ENCODE data around the gene STON2.

The STON2 gene

GRCh38 chr14:81437244-81437643, 37.1 kb upstream of the STON2 start:
- DNase-seq (ENCODE audit: low read depth, low spot score), result no peak
- Histone ChIP-seq H3K4me3 (ENCODE audit: insufficient read length, low read depth) (no peak overlapping the region), H3K36me3 (ENCODE audit: insufficient read depth, insufficient read length, low read length) (no peaks in the 10 kb centered on the region), H3K27me3 (ENCODE audit: insufficient read depth, insufficient read length) (peaks cover 34% of the 10 kb centered on the region), H3K9ac (ENCODE audit: insufficient read length, low read depth) (no peak overlapping the region), H3K4me1 (ENCODE audit: insufficient read depth, insufficient read length) (no peaks in the 10 kb centered on the region), H3K9me3 (ENCODE audit: insufficient read depth, low read length) (no peaks in the 10 kb centered on the region)
- TF ChIP-seq YY1 (IDR thresholded peaks at IDR 0.05; ENCODE audit: insufficient read depth, insufficient read length), result no peak
- no peak for TF ChIP-seq SUZ12 (IDR thresholded peaks at IDR 0.05; ENCODE audit: extremely low read depth, insufficient read depth, insufficient read length)
- no peak for TF ChIP-seq ZNF274 (IDR thresholded peaks at IDR 0.05; ENCODE audit: low read depth, low read length)

- Histone ChIP-seq H3K9me3 (ENCODE audit: insufficient read depth, low read length) (no peaks in the 10 kb centered on the region), H3K4me1 (ENCODE audit: insufficient read depth, insufficient read length) (peaks cover 2% of the 10 kb centered on the region), H3K36me3 (ENCODE audit: insufficient read depth, insufficient read length, low read length) (no peaks in the 10 kb centered on the region), H3K9ac (ENCODE audit: insufficient read length, low read depth) (peak overlapping the region; percentile 85), H3K4me3 (ENCODE audit: insufficient read length, low read depth) (peak overlapping the region; percentile 69), H3K27me3 (ENCODE audit: insufficient read depth, insufficient read length) (peaks cover 34% of the 10 kb centered on the region)
- peak; percentile 64 for DNase-seq (ENCODE audit: low read depth, low spot score)
- TF ChIP-seq ZNF274 (IDR thresholded peaks at IDR 0.05; ENCODE audit: low read depth, low read length), result no peak
- TF ChIP-seq YY1 (IDR thresholded peaks at IDR 0.05; ENCODE audit: insufficient read depth, insufficient read length), result no peak
- no peak for TF ChIP-seq SUZ12 (IDR thresholded peaks at IDR 0.05; ENCODE audit: extremely low read depth, insufficient read depth, insufficient read length)
These were observed 36.4 kb upstream of the STON2 start for GRCh38 chr14:81436296-81437138.

- peak overlapping the region; percentile 69 for H3K4me3 ChIP-seq (ENCODE audit: insufficient read length, low read depth)
- peaks cover 34% of the 10 kb centered on the region for H3K27me3 ChIP-seq (ENCODE audit: insufficient read depth, insufficient read length)
- no peaks in the 10 kb centered on the region for H3K9me3 ChIP-seq (ENCODE audit: insufficient read depth, low read length)
- no peak for DNase-seq (ENCODE audit: low read depth, low spot score)
- H3K4me1 ChIP-seq (ENCODE audit: insufficient read depth, insufficient read length), result peaks cover 2% of the 10 kb centered on the region
- TF ChIP-seq ZNF274 (IDR thresholded peaks at IDR 0.05; ENCODE audit: low read depth, low read length), result no peak
- no peak for TF ChIP-seq SUZ12 (IDR thresholded peaks at IDR 0.05; ENCODE audit: extremely low read depth, insufficient read depth, insufficient read length)
- no peak for TF ChIP-seq YY1 (IDR thresholded peaks at IDR 0.05; ENCODE audit: insufficient read depth, insufficient read length)
- H3K9ac ChIP-seq (ENCODE audit: insufficient read length, low read depth), result peak overlapping the region; percentile 79
- no peaks in the 10 kb centered on the region for H3K36me3 ChIP-seq (ENCODE audit: insufficient read depth, insufficient read length, low read length)
These were observed 35.5 kb upstream of the STON2 start for GRCh38 chr14:81435391-81436295.

GRCh38 chr14:81435048-81435390, 34.9 kb upstream of the STON2 start:
- Histone ChIP-seq H3K9ac (ENCODE audit: insufficient read length, low read depth) (peak overlapping the region; percentile 79), H3K36me3 (ENCODE audit: insufficient read depth, insufficient read length, low read length) (no peaks in the 10 kb centered on the region), H3K4me3 (ENCODE audit: insufficient read length, low read depth) (peak overlapping the region; percentile 69), H3K9me3 (ENCODE audit: insufficient read depth, low read length) (no peaks in the 10 kb centered on the region), H3K27me3 (ENCODE audit: insufficient read depth, insufficient read length) (peaks cover 34% of the 10 kb centered on the region), H3K4me1 (ENCODE audit: insufficient read depth, insufficient read length) (peaks cover 2% of the 10 kb centered on the region)
- DNase-seq (ENCODE audit: low read depth, low spot score), result no peak
- TF ChIP-seq YY1 (IDR thresholded peaks at IDR 0.05; ENCODE audit: insufficient read depth, insufficient read length) (no peak), ZNF274 (IDR thresholded peaks at IDR 0.05; ENCODE audit: low read depth, low read length) (no peak), SUZ12 (IDR thresholded peaks at IDR 0.05; ENCODE audit: extremely low read depth, insufficient read depth, insufficient read length) (no peak)

- DNase-seq (ENCODE audit: low read depth, low spot score), result no peak
- H3K4me3 ChIP-seq (ENCODE audit: insufficient read length, low read depth), result no peak overlapping the region
These were observed 34.1 kb upstream of the STON2 start for GRCh38 chr14:81434230-81434629.

GRCh38 chr14:81433378-81433777, 33.3 kb upstream of the STON2 start:
- no peak for DNase-seq (ENCODE audit: low read depth, low spot score)
- no peaks in the 10 kb centered on the region for H3K9me3 ChIP-seq (ENCODE audit: insufficient read depth, low read length)
- TF ChIP-seq YY1 (IDR thresholded peaks at IDR 0.05; ENCODE audit: insufficient read depth, insufficient read length), result no peak
- H3K36me3 ChIP-seq (ENCODE audit: insufficient read depth, insufficient read length, low read length), result no peaks in the 10 kb centered on the region
- H3K4me1 ChIP-seq (ENCODE audit: insufficient read depth, insufficient read length), result peaks cover 2% of the 10 kb centered on the region
- H3K27me3 ChIP-seq (ENCODE audit: insufficient read depth, insufficient read length), result peaks cover 25% of the 10 kb centered on the region
- H3K9ac ChIP-seq (ENCODE audit: insufficient read length, low read depth), result no peak overlapping the region
- H3K4me3 ChIP-seq (ENCODE audit: insufficient read length, low read depth), result no peak overlapping the region

More at GRCh38 chr14:81434230-81434629, 34.1 kb upstream of the STON2 start:
- no peak overlapping the region for H3K9ac ChIP-seq (ENCODE audit: insufficient read length, low read depth)
- TF ChIP-seq SUZ12 (IDR thresholded peaks at IDR 0.05; ENCODE audit: extremely low read depth, insufficient read depth, insufficient read length) (no peak), ZNF274 (IDR thresholded peaks at IDR 0.05; ENCODE audit: low read depth, low read length) (no peak), YY1 (IDR thresholded peaks at IDR 0.05; ENCODE audit: insufficient read depth, insufficient read length) (no peak)
- no peaks in the 10 kb centered on the region for H3K36me3 ChIP-seq (ENCODE audit: insufficient read depth, insufficient read length, low read length)
- no peaks in the 10 kb centered on the region for H3K9me3 ChIP-seq (ENCODE audit: insufficient read depth, low read length)
- H3K4me1 ChIP-seq (ENCODE audit: insufficient read depth, insufficient read length), result peaks cover 2% of the 10 kb centered on the region
- H3K27me3 ChIP-seq (ENCODE audit: insufficient read depth, insufficient read length), result peaks cover 34% of the 10 kb centered on the region

GRCh38 chr14:81432219-81432661, 32.1 kb upstream of the STON2 start:
- DNase-seq (ENCODE audit: low read depth, low spot score), result no peak
- no peak overlapping the region for H3K4me3 ChIP-seq (ENCODE audit: insufficient read length, low read depth)
- H3K9me3 ChIP-seq (ENCODE audit: insufficient read depth, low read length), result no peaks in the 10 kb centered on the region
- no peak overlapping the region for H3K9ac ChIP-seq (ENCODE audit: insufficient read length, low read depth)
- H3K27me3 ChIP-seq (ENCODE audit: insufficient read depth, insufficient read length), result peaks cover 17% of the 10 kb centered on the region
- TF ChIP-seq YY1 (IDR thresholded peaks at IDR 0.05; ENCODE audit: insufficient read depth, insufficient read length) (no peak), SUZ12 (IDR thresholded peaks at IDR 0.05; ENCODE audit: extremely low read depth, insufficient read depth, insufficient read length) (no peak), ZNF274 (IDR thresholded peaks at IDR 0.05; ENCODE audit: low read depth, low read length) (no peak)
- peaks cover 3% of the 10 kb centered on the region for H3K4me1 ChIP-seq (ENCODE audit: insufficient read depth, insufficient read length)
- no peaks in the 10 kb centered on the region for H3K36me3 ChIP-seq (ENCODE audit: insufficient read depth, insufficient read length, low read length)

Data from NT2/D1 (cell line).